ENCODE data around the gene TEP1. TPM values are rescaled to one million over a fixed set of nuclear protein-coding genes. Genes with fewer than 3 reads are reported as not detected.

The TEP1 gene
- total and polyA plus RNA-seq, 5 donors = 7.4 to 14.1 (median 12.8) TPM

DNA sequence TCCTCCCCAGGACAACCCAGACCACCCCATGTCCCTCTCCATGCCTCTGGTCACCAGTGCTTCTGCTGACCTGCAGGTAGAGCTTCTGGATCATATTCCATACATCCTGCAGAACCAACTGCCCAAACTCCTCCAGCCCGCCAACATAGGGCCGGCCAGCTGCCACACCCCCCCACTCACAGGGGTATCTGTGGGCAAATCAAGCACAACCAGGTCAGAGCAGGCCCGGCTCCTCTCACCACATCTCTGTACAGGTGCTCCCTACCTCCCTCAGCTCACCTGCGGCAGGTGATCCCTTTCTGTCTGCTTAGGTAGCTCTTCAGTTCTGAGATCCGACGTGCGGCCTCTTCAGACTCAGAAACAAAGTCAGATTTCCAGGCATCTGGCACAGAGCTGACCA, 29.0 kb downstream of the TEP1 start:
- intact Hi-C loops (cut with DNase I) = no loop called here
- H3K4me3 ChIP-seq (ENCODE audit: low read length) = no peak overlapping the region
- no peaks in the 10 kb centered on the region for H3K4me1 ChIP-seq (ENCODE audit: control insufficient read depth, insufficient read depth, low read length)
- DNase-seq (no peak), ATAC-seq (no peak)
- 90% methylated on average over 7 of the region's 7 CpGs for WGBS
- no peaks in the 10 kb centered on the region for H3K27me3 ChIP-seq (ENCODE audit: control insufficient read depth, insufficient read depth)
- no peak overlapping the region for H3K27ac ChIP-seq (ENCODE audit: low read length)
- H3K9me3 ChIP-seq (ENCODE audit: control insufficient read depth, low read length) = no peaks in the 10 kb centered on the region

DNA sequence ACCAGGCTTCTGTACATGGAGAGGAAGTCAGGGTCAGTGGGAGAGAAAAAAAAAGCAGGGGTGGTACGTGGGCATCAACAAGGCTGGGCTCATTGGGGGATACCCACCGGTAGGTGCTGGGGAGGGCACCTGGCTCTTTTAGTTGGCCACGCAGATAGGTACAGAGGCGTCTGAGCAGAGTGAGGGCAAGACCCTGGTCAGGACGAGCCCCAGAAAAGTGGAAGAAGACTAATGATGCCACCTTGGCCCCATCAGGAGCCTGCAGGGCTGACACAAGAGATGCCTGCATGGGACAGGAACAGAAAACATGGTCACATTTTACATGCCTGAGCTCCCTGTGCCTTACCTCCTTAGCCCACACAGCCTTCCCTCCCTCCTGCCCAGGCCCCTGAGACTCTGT, 29.7 kb downstream of the TEP1 start:
- ATAC-seq = no peak

DNA sequence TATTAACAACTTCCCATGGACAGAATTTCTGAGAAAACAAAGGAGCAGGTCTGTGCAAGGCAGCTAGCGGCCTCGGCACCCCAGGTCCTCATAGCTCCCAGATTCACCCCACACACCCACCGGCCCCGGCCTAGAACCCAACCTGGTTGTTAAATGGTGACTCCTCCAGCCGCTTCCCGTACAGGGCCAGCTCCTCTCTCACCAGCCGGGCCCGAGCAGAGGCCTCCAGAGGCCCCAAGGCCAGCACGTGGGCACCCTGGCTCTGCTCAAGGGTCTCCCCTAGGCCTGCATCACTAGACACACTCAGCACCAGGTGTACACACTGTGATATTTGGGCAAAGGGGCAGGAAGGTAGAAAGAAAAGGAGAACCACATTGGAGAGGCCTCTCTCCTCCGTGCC, 30.3 kb downstream of the TEP1 start:
- H3K27me3 ChIP-seq (ENCODE audit: control insufficient read depth, insufficient read depth) = no peaks in the 10 kb centered on the region
- intact Hi-C loops (cut with DNase I) = no loop called here
- ATAC-seq (no peak), DNase-seq (no peak)
- H3K4me1 ChIP-seq (ENCODE audit: control insufficient read depth, insufficient read depth, low read length) = no peaks in the 10 kb centered on the region
- 95% methylated on average over 10 of the region's 10 CpGs for WGBS
- H3K4me3 ChIP-seq (ENCODE audit: low read length) = no peak overlapping the region
- no peak overlapping the region for H3K27ac ChIP-seq (ENCODE audit: low read length)
- no peaks in the 10 kb centered on the region for H3K9me3 ChIP-seq (ENCODE audit: control insufficient read depth, low read length)

More for the DNA sequence above, 29.7 kb downstream of the TEP1 start:
- Histone ChIP-seq H3K27ac (ENCODE audit: low read length) (no peak overlapping the region), H3K27me3 (ENCODE audit: control insufficient read depth, insufficient read depth) (no peaks in the 10 kb centered on the region), H3K9me3 (ENCODE audit: control insufficient read depth, low read length) (no peaks in the 10 kb centered on the region), H3K4me3 (ENCODE audit: low read length) (no peak overlapping the region), H3K4me1 (ENCODE audit: control insufficient read depth, insufficient read depth, low read length) (no peaks in the 10 kb centered on the region)
- intact Hi-C loops (cut with DNase I) = no loop called here
- no peak for DNase-seq
- 95% methylated on average over 5 of the region's 5 CpGs for WGBS

DNA sequence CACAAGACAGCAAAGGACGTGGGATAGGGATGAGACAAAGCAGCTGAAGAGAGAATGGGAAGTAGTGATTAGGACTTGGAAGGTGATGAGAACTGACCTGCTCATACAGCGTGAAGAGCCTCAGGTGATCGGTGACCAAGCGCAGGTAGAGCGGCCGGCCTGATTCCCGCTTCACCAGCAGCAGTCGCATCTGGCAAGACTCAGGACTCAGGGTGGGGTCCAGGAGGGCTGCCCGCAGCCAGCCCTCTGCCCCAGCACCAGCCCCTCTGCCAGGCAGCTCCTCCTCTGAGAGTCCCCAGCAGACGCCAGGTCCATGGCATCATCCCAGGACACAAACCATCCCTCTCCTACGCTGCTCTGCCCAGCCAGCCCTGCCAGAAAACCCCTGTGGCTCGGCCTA, 30.8 kb downstream of the TEP1 start:
- no peak for DNase-seq
- Histone ChIP-seq H3K4me1 (ENCODE audit: control insufficient read depth, insufficient read depth, low read length) (no peaks in the 10 kb centered on the region), H3K4me3 (ENCODE audit: low read length) (no peak overlapping the region), H3K27ac (ENCODE audit: low read length) (no peak overlapping the region), H3K27me3 (ENCODE audit: control insufficient read depth, insufficient read depth) (no peaks in the 10 kb centered on the region), H3K9me3 (ENCODE audit: control insufficient read depth, low read length) (no peaks in the 10 kb centered on the region)
- intact Hi-C loops (cut with DNase I) = no loop called here
- 95% methylated on average over 12 of the region's 12 CpGs for WGBS
- no peak for ATAC-seq

DNA sequence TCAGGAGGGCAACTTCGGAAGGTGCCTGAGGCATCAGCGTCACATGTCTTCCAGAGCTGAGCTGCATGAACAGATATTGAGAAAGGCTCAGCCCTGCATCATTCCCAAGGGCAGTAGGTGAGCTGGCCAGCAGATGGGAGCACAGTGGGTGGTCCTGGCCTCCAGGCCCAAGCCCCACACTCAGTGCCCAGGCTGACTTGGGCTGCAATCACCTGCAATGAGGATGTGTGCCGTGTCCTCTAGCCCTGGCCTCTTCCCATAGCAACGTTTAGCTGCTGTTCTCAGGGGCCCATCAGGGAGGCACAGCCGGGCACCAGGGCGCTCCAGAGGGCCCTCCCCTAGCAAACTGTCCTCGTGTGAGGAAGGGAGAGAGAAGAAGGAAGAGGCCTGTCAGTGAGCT, 32.0 kb downstream of the TEP1 start:
- no peak for ATAC-seq
- no peak overlapping the region for H3K4me3 ChIP-seq (ENCODE audit: low read length)
- DNase-seq = no peak
- H3K9me3 ChIP-seq (ENCODE audit: control insufficient read depth, low read length) = no peaks in the 10 kb centered on the region
- no peaks in the 10 kb centered on the region for H3K27me3 ChIP-seq (ENCODE audit: control insufficient read depth, insufficient read depth)
- intact Hi-C loops (cut with DNase I) = no loop called here
- no peaks in the 10 kb centered on the region for H3K4me1 ChIP-seq (ENCODE audit: control insufficient read depth, insufficient read depth, low read length)
- 88% methylated on average over 7 of the region's 7 CpGs for WGBS
- H3K27ac ChIP-seq (ENCODE audit: low read length) = no peak overlapping the region

DNA sequence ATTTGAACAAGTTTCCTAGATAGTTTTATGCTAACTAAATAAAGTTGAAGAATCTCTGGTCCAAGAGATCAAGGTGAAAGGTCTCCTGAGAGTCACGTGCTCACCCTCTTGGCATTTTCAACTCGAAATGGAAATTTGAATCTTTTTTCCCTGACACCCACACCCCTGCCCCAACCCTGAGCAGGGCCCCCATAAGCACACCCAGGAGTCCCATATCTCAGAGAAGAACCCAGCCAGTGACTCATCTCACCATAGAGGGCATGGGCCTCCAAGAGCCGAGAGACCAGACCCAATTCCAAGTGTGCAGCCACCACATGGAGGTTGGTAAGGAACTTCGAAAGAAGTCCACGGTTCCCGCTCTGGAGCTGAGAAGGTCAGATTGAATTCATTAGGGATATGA, 32.6 kb downstream of the TEP1 start:
- H3K4me1 ChIP-seq (ENCODE audit: control insufficient read depth, insufficient read depth, low read length) = no peaks in the 10 kb centered on the region
- intact Hi-C loops (cut with DNase I) = no loop called here
- ATAC-seq (no peak), DNase-seq (no peak)
- H3K27ac ChIP-seq (ENCODE audit: low read length) = no peak overlapping the region
- 89% methylated on average over 6 of the region's 6 CpGs for WGBS
- H3K9me3 ChIP-seq (ENCODE audit: control insufficient read depth, low read length) = no peaks in the 10 kb centered on the region
- H3K27me3 ChIP-seq (ENCODE audit: control insufficient read depth, insufficient read depth) = no peaks in the 10 kb centered on the region
- no peak overlapping the region for H3K4me3 ChIP-seq (ENCODE audit: low read length)

DNA sequence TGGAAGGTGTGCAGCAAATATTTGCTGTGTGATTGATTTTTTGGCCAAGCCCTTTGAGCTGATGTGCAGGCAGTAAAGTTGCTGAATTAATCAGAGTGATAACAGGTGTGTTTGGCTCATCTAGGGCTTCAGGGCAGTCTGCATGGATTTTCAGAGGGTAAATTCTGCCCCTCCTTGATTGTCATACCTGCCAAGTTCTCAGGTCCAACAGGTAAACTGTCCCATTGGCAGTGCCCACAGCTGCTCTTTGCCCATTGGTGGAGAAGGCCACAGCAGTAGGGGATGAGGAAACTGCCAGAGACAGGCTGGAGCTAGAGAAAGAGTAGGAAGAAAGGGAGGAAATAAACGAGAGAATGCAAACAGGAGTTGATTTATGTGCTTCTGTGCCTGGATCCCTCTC, 33.6 kb downstream of the TEP1 start:
- H3K27ac ChIP-seq (ENCODE audit: low read length) = no peak overlapping the region
- H3K4me1 ChIP-seq (ENCODE audit: control insufficient read depth, insufficient read depth, low read length) = no peaks in the 10 kb centered on the region
- intact Hi-C loops (cut with DNase I) = no loop called here
- H3K27me3 ChIP-seq (ENCODE audit: control insufficient read depth, insufficient read depth) = no peaks in the 10 kb centered on the region
- H3K9me3 ChIP-seq (ENCODE audit: control insufficient read depth, low read length) = no peaks in the 10 kb centered on the region
- no peak for DNase-seq
- ATAC-seq = no peak
- no peak overlapping the region for H3K4me3 ChIP-seq (ENCODE audit: low read length)
- 81% methylated on average over 1 of the region's 1 CpG for WGBS

DNA sequence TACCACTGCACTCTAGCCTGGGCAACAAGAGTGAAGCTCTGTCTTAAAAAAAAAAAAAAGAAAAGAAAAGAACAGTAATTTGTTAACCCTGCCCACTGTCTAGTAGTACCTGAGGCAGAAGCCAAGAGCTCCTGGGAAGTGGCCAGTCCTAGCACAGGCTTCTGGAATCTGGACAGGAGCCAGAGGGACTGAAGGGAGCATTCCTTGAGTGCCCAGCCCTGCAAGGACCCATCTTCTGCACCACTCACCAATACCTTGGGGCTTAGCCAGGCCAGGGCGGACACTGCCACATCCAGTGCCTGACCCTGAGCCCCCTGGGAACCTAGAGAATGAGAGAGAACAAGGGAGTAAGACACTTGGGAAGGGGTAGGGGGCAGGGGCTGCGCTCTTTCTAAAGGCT, 36.1 kb downstream of the TEP1 start:
- Histone ChIP-seq H3K27me3 (ENCODE audit: control insufficient read depth, insufficient read depth) (no peaks in the 10 kb centered on the region), H3K4me1 (ENCODE audit: control insufficient read depth, insufficient read depth, low read length) (no peaks in the 10 kb centered on the region), H3K27ac (ENCODE audit: low read length) (no peak overlapping the region), H3K4me3 (ENCODE audit: low read length) (no peak overlapping the region), H3K9me3 (ENCODE audit: control insufficient read depth, low read length) (no peaks in the 10 kb centered on the region)
- 93% methylated on average over 2 of the region's 2 CpGs for WGBS
- no peak for DNase-seq
- no peak for ATAC-seq
- intact Hi-C loops (cut with DNase I) = no loop called here

DNA sequence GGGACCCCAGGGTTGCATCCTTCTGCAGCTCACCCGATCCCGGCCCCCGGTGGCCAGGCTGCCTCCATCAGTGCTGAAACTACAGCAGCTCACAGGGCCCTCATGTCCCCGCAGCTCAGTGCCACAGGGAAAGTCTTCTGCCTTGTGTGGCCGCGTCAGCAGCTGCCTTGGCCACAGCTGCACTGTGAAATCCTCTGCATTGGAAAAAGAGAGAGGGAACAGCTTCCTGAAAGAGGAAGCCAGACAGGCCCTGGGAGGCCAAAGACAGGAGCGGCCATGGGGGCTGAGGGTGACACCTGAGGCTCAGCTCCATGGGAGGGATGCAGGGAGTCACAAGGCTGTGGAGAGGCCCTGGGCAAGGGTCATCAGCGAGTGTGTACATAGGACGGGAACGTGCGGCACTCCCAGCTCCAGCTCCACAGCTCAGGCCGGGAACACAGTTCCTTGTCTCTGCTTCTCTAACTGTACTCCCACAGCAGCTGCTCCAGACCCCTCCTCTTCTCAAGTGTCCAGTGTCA, 37.2 kb downstream of the TEP1 start:
- ATAC-seq = no peak
- Histone ChIP-seq H3K27me3 (ENCODE audit: control insufficient read depth, insufficient read depth) (no peaks in the 10 kb centered on the region), H3K27ac (ENCODE audit: low read length) (no peak overlapping the region), H3K4me3 (ENCODE audit: low read length) (no peak overlapping the region), H3K9me3 (ENCODE audit: control insufficient read depth, low read length) (no peaks in the 10 kb centered on the region), H3K4me1 (ENCODE audit: control insufficient read depth, insufficient read depth, low read length) (no peaks in the 10 kb centered on the region)
- DNase-seq = no peak
- intact Hi-C loops (cut with DNase I) = no loop called here
- 92% methylated on average over 12 of the region's 12 CpGs for WGBS

DNA sequence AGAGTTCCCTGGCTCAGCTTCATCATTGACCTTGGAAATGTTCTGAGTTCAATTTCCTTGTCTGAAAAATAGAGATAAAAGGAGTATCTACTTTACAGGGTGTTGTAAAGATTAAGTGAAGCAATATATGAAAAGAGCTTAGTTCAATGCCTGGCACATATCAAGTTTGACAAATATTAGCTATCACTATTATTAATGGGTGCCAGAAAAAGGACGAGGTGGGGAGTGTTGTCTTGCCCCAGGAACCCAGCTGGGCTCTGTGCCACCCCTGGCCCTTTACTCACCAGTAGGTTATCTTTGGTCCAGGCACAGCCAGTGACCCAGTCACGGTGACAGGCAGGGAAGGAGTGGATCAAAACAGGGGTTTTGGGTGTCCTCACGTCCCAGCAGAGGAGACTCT, 37.8 kb downstream of the TEP1 start:
- no peak overlapping the region for H3K4me3 ChIP-seq (ENCODE audit: low read length)
- DNase-seq = no peak
- no peaks in the 10 kb centered on the region for H3K27me3 ChIP-seq (ENCODE audit: control insufficient read depth, insufficient read depth)
- WGBS = 71% methylated on average over 3 of the region's 3 CpGs
- H3K27ac ChIP-seq (ENCODE audit: low read length) = no peak overlapping the region
- no peaks in the 10 kb centered on the region for H3K4me1 ChIP-seq (ENCODE audit: control insufficient read depth, insufficient read depth, low read length)
- intact Hi-C loops (cut with DNase I) = no loop called here
- no peak for ATAC-seq
- no peaks in the 10 kb centered on the region for H3K9me3 ChIP-seq (ENCODE audit: control insufficient read depth, low read length)

DNA sequence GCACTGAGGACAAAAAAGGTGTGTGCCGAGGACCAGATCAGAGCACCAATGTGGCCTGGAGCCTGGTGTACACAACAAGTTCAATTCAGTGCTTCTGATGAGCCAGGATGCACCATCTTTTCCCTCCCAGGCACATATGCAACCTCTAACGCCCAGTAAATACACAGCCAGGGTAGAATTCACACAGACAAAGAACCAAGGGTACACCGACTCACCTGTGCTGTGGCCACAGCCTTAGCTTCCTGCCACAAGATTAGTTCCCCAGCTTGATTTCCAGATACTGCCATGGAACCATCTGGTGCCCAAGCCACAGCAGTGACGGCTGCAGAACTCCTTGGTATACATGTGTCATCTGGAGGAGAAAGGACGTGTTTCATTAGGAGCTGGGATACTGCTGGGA, 40.5 kb downstream of the TEP1 start:
- WGBS = 92% methylated on average over 5 of the region's 5 CpGs
- Histone ChIP-seq H3K27ac (ENCODE audit: low read length) (no peak overlapping the region), H3K9me3 (ENCODE audit: control insufficient read depth, low read length) (no peaks in the 10 kb centered on the region), H3K4me1 (ENCODE audit: control insufficient read depth, insufficient read depth, low read length) (no peaks in the 10 kb centered on the region), H3K27me3 (ENCODE audit: control insufficient read depth, insufficient read depth) (no peaks in the 10 kb centered on the region), H3K4me3 (ENCODE audit: low read length) (no peak overlapping the region)
- intact Hi-C loops (cut with DNase I) = no loop called here
- ATAC-seq = no peak
- DNase-seq = no peak

DNA sequence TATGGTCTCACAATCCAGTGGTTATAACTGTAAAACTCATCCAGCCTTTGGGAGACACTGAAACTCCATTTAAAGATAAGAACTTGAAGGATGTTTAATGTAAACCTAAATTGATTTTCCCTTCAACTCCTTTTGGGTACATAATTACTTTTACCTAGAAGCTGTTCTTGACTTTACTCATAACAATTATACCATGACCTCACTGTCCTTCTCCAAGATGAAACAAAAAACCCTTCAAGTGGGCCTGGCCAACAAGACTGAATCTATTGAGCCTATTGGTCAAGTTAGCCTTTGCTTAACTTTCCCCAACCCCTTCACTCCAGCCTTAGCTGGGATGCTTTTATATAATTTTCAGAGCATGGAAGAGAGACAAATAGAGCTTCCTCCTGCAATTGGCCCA, 47.4 kb downstream of the TEP1 start:
- intact Hi-C loops (cut with DNase I) = no loop called here
- Histone ChIP-seq H3K4me1 (ENCODE audit: control insufficient read depth, insufficient read depth, low read length) (no peaks in the 10 kb centered on the region), H3K27me3 (ENCODE audit: control insufficient read depth, insufficient read depth) (no peaks in the 10 kb centered on the region), H3K9me3 (ENCODE audit: control insufficient read depth, low read length) (no peaks in the 10 kb centered on the region), H3K4me3 (ENCODE audit: low read length) (no peak overlapping the region), H3K27ac (ENCODE audit: low read length) (no peak overlapping the region)
- DNase-seq = no peak
- no peak for ATAC-seq

Measured in right cardiac atrium (tissue), 5 donors.